ENCODE measurements around the gene PLPPR2. TPM values are rescaled to one million over a fixed set of nuclear protein-coding genes. Genes with fewer than 3 reads are reported as not detected.

Gene PLPPR2
- total RNA-seq, 1 donor from 2014 or later: 10.6 TPM

DNA sequence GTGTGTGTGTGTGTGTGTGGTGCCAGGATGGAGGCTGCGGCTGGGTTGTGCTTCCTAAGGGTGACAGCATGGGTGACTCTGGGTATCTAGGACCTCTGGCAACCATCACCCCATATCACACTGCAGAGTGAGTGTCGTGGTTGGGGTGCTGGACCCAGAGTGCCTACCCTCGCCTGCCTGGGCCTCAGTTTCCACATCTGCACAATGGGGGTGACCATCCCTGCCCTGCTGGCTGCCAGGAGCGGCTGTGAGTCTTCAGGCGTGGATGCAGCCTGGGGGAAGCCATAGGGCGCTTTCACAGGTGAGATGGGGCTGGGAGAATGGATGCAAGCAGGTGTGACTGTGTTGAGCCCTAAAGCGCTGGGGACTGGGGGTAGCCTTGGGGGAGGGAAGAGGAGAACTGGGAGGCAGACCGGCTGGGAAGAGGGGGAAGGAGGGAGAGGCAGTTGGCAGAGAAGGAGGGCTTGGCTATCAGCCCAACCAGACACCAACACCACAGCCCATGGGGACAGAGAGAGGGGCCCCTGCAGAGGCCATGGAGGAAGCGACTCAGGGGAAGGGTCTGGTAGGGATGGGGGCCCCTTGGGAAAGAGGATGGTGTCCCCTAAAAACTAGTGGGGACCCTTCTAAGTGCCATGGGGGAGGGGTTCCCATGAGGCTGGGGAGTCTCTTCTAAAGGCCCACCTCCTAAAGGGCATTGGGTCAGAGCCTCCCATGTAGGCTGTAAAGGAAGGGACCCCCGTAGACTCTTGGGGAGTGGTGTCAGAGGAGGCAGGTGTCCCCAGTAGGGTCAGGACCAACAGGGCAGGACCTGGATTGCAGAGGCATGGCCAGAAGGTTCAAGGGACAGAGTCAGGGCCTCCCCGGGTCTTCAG, 1.7 kb downstream of the PLPPR2 start:
- no peaks in the 10 kb centered on the region for H3K9me3 ChIP-seq (replicated peaks)
- intact Hi-C loops (cut with micrococcal nuclease): no loop called here
- TF ChIP-seq, protein P1, sequence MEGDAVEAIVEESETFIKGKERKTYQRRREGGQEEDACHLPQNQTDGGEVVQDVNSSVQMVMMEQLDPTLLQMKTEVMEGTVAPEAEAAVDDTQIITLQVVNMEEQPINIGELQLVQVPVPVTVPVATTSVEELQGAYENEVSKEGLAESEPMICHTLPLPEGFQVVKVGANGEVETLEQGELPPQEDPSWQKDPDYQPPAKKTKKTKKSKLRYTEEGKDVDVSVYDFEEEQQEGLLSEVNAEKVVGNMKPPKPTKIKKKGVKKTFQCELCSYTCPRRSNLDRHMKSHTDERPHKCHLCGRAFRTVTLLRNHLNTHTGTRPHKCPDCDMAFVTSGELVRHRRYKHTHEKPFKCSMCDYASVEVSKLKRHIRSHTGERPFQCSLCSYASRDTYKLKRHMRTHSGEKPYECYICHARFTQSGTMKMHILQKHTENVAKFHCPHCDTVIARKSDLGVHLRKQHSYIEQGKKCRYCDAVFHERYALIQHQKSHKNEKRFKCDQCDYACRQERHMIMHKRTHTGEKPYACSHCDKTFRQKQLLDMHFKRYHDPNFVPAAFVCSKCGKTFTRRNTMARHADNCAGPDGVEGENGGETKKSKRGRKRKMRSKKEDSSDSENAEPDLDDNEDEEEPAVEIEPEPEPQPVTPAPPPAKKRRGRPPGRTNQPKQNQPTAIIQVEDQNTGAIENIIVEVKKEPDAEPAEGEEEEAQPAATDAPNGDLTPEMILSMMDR (IDR thresholded peaks at IDR 0.05; ENCODE audit: borderline replicate concordance): no peak
- H3K4me1 ChIP-seq: peaks cover 30% of the 10 kb centered on the region
- H3K36me3 ChIP-seq: peaks cover 20% of the 10 kb centered on the region
- no peak for DNase-seq
- H3K27me3 ChIP-seq (ENCODE audit: low read depth): no peaks in the 10 kb centered on the region
- H3K27ac ChIP-seq (replicated peaks): no peak overlapping the region
- H3K4me3 ChIP-seq: no peak overlapping the region

DNA sequence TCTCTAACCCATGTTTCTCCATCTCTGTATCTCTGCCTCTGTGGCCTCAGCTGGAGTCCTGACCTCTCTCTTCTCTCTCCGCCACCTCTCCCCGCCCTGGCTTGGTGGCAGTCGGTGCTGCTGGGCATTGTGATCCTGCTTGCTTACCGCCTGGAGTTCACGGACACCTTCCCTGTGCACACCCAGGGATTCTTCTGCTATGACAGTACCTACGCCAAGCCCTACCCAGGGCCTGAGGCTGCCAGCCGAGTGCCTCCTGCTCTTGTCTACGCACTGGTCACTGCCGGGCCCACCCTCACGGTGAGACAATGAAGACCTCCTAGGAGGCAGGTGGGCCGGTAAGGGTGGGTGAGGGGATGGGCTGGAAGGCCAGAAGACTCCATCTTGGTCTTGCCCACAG, 4.2 kb downstream of the PLPPR2 start:
- TF ChIP-seq, protein P1 (IDR thresholded peaks at IDR 0.05; ENCODE audit: borderline replicate concordance): no peak
- H3K27me3 ChIP-seq (ENCODE audit: low read depth): no peaks in the 10 kb centered on the region
- H3K9me3 ChIP-seq (replicated peaks): no peaks in the 10 kb centered on the region
- no peak overlapping the region for H3K27ac ChIP-seq (replicated peaks)
- no peak for DNase-seq
- no peak overlapping the region for H3K4me3 ChIP-seq
- H3K4me1 ChIP-seq: peaks cover 30% of the 10 kb centered on the region
- H3K36me3 ChIP-seq: peaks cover 42% of the 10 kb centered on the region
- intact Hi-C loops (cut with micrococcal nuclease): no loop called here

DNA sequence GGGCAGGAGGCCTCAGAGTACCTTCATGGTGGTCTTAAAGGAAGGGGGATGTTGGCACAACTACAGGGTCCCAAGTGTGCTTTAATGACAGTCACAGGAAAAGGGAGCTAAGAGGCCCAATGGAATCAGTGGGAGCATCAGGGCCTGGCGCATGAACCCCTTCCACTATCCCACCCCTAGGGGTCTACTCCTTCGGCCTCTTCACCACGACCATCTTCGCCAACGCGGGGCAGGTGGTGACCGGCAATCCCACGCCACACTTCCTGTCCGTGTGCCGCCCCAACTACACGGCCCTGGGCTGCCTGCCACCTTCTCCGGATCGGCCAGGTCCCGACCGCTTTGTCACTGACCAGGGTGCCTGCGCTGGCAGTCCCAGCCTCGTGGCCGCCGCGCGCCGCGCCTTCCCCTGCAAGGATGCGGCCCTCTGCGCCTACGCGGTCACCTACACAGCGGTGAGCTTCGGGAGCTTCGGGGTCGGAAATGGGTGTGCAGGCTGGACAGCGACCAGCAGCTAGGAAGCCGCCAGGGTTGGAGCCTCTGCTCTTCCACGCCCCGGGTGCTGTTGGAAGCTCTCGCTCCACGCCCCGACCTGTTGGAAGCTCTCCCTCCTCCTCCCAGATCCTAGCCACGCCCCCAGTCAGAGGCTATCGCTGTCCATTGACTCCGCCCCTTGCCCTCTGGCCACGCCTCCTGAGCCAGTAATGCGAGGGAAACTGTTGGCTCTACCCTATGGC, 6.0 kb downstream of the PLPPR2 start:
- no peak for DNase-seq
- Histone ChIP-seq H3K27me3 (ENCODE audit: low read depth) (no peaks in the 10 kb centered on the region), H3K36me3 (peaks cover 42% of the 10 kb centered on the region), H3K4me1 (peaks cover 14% of the 10 kb centered on the region), H3K4me3 (peak overlapping the region; percentile 24), H3K9me3 (replicated peaks) (no peaks in the 10 kb centered on the region), H3K27ac (replicated peaks) (no peak overlapping the region)
- TF ChIP-seq, protein P1 (IDR thresholded peaks at IDR 0.05; ENCODE audit: borderline replicate concordance): no peak
- intact Hi-C loops (cut with micrococcal nuclease): no loop called here

DNA sequence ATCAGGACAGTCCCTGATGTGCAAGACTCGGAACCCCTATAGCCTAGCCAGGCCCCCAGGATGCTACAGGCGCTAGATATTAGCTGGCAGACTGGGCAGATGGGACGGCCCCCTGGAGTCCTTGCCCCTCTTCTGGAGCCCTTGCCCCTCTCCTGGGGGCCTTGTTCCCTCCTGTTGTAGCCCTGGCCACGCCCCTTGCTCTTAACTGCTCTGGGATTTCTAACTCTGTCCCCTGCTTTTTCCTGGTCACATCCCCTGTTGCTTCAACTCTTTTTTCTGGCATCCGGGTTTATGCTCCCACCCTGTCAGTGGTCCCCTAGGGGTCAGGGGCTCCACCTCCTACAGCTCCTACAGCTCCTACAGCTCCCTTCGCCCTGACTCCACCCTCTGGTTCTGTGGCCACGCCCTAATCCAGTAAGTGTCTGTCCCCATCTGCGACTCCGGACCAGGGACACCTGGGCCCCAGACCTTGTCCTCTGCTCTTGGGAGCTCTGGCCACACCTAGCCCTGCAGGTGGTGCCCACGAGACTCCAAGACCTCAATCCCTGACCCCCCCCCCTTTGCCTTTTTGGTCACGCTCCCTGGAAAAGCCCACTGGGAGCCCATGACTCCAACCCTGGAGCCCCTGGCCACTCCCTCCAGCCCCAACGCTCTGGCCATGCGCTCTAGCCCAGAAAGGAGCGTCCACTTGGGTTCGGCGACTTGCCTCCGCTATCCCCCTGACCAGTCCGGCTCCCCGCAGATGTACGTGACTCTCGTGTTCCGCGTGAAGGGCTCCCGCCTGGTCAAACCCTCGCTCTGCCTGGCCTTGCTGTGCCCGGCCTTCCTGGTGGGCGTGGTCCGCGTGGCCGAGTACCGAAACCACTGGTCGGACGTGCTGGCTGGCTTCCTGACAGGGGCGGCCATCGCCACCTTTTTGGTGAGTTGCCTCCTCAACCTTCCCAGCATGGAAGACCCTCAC, 6.8 kb downstream of the PLPPR2 start:
- Histone ChIP-seq H3K36me3 (peaks cover 42% of the 10 kb centered on the region), H3K27ac (replicated peaks) (no peak overlapping the region), H3K4me3 (no peak overlapping the region), H3K9me3 (replicated peaks) (no peaks in the 10 kb centered on the region), H3K27me3 (ENCODE audit: low read depth) (no peaks in the 10 kb centered on the region), H3K4me1 (peaks cover 8% of the 10 kb centered on the region)
- intact Hi-C loops (cut with micrococcal nuclease): no loop called here
- no peak for DNase-seq
- TF ChIP-seq, protein P1 (IDR thresholded peaks at IDR 0.05; ENCODE audit: borderline replicate concordance): no peak

DNA sequence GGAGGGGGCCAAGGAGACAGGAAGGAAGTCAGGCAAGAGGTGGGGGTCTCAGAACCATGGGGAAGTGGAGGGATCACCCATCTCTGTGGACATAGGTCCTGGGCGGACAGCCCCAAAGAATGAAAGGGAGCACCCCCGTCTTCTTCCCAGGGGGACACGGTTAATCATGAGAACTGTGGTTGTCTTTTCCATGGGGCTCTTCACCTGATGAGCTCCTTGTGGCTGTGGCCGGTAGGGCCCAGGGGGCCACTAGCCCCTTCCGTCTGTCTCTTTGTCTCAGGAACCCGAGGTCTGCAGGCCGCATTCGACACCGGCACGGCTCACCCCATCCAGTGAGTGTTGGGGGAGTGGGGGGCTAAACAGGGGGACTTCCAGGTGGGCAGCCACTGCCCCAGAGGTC, 8.6 kb downstream of the PLPPR2 start:
- Histone ChIP-seq H3K4me1 (peaks cover 8% of the 10 kb centered on the region), H3K36me3 (peaks cover 42% of the 10 kb centered on the region), H3K27me3 (ENCODE audit: low read depth) (no peaks in the 10 kb centered on the region), H3K4me3 (no peak overlapping the region), H3K27ac (replicated peaks) (no peak overlapping the region), H3K9me3 (replicated peaks) (no peaks in the 10 kb centered on the region)
- intact Hi-C loops (cut with micrococcal nuclease): no loop called here
- TF ChIP-seq, protein P1 (IDR thresholded peaks at IDR 0.05; ENCODE audit: borderline replicate concordance): no peak
- DNase-seq: no peak

Measured in left ventricle myocardium inferior (tissue), 1 donor.